ENCODE measurements around the gene HCN2.
"Not testable (repeated sequence)": the region's sequence is repeated elsewhere in the genome, so short reads cannot be mapped to it uniquely, and the experiment has no call there.

The HCN2 gene

GRCh38 chr19:622666-623065 lies 33.0 kb downstream of the HCN2 start:
- DNase-seq, result no peak

- no peak for DNase-seq
Measured at GRCh38 chr19:623175-623916, 33.7 kb downstream of the HCN2 start.

DNA sequence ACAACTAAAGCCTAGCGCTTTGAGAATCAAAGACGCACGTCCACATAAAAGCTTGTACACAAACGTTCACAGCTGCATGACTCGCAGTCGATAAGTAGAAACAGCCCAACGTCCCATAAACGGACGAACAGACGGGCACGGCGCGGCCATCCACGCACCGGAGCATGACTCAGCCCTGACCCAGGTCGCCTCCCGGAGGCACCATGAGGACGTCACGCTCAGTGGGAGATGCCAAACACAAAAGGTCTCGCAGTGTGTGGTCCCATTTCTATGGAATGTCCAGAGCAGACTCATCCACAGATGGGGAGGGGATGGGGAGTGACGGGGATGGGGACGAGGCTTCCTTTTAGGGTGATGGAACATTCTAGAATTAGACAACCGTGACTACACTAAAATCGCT lies 34.3 kb downstream of the HCN2 start:
- DNase-seq, result no peak

- DNase-seq, result no peak
Measured at GRCh38 chr19:624433-625109, 34.9 kb downstream of the HCN2 start.

DNA sequence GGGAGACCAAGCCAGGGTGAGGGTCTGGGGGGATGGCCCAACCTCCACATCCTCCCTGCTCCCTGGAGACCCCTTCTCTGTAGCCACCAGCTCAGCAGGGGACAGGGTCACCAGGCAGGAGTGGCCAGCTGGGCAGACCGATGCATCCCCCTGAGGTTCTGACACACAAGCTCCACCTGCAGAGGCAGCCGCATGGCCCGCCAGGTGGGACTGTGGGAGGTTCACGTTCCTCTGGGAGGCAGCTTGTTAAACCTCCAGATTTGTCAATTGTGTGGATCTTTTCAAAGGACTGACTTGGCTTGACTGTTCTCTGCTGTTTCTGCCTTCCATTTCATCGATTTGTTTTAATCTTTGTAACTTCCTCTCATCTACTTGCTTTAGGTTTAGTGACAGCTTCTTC lies 35.6 kb downstream of the HCN2 start:
- no peak for DNase-seq

- not testable (repeated sequence) for DNase-seq
Measured at GRCh38 chr19:626566-626965, 36.9 kb downstream of the HCN2 start.

DNA sequence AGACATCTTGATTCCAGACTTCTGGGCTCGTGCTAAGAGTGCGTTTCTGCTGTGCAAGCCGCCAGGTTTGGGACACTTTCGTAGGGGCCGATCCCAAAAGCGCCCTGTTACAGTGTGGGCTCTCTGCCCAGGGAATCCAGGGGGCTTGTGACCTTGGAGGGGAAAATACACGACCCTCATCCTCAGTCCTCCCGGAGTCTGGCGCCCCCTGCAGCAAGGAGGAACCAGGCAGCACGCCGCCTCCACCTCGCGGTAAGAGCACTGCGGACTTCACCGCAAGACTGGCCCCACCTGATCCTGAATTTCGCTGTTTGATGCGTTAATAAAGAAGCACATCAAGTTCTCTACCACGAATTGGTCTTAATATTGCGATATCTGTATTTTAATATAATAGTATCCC lies 38.5 kb downstream of the HCN2 start:
- no peak for DNase-seq

DNA sequence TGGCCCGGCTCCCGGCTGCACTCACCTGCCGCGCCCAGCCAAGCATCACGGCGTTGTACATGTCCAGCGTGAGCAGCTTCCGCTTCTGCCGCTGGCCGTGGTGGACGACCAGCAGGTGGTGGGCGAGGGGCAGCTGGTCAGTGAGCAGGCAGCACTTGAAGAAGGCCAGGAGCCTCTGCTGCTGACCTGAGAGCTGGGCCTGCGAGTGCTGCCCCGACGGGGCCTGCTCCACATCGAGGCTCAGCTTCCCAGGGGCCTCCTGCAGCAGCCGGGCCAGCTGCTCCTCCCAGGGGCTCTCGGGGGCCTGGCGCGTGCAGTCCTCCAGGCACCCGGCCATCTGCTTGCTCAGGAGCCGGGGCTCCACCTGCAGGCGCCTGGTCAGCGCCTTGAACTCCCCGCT lies 39.8 kb downstream of the HCN2 start:
- not testable (repeated sequence) for DNase-seq

DNA sequence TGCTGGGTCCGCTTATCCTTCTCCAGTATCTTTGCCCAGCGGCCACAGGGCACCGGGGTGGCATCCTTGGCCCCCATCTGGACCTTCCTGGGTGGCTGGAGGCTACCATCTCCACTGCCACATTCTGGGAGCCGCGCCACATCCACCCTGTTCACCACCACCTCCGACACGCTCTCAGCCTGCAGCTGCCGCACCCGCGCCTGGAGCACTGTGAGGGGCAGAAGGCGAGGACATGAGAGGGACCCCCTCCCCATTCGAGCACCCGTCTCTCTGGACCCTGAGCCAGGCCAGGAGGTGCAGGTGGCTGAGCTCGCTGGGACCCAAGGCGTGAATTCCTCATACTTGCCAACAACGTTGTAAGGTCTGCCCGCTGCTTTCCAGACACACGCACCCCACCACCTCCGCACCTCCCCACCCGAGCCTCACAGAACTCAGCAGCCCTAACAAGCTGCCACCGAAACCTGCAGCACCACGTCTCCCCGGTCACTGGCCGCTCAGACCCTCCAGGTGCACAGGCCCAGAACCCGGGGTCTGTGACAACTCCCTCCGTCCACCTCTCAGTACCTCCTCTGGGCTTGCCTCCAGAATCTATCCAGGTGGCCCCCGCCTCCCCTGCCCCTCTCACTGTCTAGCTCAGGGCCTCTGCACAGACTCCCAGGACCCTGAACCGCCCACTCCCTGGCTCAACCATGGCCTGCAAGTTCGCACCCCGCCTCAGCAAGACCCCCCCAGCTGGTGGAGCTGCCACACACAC lies 40.5 kb downstream of the HCN2 start:
- no peak for DNase-seq

DNA sequence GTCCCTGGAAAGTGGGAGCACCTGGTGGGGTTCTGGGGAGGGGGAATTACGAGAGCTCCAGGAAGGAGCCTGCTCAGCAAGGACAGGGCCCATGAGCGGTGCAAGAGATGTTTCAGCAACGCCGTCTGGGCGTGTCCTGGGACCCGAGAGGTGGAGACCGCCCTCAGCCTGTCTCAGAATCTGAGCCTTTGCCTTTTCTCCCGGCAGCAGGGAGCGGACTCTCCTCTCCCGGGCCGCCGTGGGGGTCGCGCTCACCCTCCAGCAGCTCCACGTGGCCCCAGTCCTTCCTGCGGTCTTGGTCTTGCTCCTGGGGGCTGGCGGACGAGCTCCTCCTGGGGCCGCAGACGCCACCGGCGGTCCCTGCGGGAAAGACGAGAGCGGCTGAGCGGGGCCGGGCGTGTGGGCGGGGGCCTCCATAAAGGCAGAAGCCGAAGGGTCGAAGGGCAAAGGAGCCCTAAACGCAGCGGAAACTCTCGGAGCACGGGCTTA lies 42.9 kb downstream of the HCN2 start:
- peak; percentile 79 for DNase-seq

- peak; percentile 95 to 96 for DNase-seq
Measured at GRCh38 chr19:633068-633785, 43.5 kb downstream of the HCN2 start, which contains the start of gene POLRMT. Gene POLRMT (minus strand): TSS chr19:633537. CDS start chr19:633512, 25 bp downstream.

DNA sequence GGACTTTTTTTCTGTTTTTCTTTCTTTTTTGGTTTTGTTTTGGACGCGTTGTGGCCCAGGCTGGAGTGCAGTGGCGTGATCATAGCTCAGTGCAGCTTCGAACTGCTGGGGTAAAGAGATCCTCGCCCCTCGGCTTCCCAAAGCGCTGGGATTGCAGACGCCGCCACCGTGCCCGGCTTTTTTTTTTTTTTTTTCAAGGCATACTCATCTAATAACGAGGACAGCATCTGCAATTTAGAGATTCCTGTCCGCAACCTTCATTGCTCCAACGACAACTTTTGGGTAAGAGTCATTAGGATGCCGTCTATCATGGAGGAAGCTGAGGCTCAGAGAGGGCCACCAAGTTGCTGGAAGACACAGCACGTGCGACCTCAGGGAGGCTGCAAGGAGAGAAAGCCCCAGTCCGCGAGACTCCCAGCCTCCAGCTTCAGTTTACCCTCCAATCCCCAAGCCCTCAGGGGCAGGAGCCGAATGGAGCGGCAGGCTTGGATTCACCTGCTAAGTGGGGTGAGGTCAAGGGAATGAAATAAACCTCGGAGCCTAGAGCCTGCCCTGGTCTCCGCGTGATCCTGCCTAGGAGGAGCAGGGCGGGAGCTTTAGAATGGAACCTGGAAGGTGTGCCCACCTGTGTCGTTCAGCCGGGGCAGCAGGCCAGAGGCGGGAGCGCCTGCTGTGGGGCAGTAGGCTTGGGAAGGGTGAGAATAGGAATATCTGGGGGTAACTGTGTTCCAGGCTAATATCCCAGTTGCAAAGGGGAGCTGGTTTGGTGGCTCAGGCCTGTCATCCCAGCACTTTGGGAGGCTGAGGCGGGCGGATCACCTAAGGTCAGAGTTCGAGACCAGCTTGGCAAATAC lies 44.3 kb downstream of the HCN2 start:
- no peak for DNase-seq

GRCh38 chr19:634975-635652 lies 45.4 kb downstream of the HCN2 start:
- DNase-seq, result no peak

DNA sequence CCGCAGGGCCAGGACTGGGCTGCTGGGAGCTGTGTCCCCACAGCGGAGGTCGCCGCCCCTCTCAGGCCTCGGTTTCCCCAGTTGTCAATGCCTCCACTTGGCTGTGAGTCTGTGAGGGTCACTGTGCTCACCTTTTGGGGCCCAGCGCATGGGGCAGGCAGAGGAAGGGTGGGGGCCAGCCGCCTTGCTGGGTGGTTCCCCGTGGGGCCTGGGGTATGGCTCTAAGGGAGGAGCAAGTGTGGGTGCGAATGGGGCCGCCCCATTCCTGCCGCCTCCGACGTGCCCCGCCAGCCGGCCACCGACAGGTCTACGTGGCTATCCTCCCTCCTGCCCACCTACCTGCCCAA lies 49.2 kb downstream of the HCN2 start:
- DNase-seq, result no peak

DNA sequence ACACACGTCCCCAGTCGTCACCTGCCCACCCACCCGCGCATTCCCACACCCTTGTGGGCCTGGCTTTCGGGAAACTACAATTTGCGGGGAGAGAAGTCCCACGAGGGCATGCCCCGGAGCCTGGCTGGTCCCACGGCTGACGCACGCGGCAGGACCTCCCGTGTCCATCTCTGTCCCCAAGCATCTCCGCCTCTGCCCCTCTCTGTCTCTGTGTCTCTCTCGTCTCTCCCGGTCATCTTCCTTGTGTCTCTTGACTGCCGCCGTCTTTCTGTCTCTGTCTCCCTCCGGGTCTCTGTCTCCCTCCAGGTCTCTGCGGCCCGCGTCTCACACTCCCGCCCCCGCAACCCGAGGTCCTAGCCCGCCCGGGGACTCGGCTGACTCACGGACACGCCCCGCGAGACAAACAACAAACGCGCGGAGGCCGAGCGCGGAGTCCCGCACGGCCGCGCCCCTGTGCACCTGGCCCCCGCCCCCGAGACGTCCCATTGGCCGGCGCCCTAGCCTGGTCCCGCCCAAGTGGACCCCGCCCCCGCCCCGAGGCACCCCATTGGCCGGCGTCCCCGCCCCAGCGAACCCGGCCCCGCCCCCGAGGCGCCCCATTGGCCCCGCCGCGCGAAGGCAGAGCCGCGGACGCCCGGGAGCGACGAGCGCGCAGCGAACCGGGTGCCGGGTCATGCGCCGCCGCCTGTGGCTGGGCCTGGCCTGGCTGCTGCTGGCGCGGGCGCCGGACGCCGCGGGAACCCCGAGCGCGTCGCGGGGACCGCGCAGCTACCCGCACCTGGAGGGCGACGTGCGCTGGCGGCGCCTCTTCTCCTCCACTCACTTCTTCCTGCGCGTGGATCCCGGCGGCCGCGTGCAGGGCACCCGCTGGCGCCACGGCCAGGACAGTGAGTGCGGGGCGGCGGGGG lies 49.8 kb downstream of the HCN2 start, which contains the start of gene FGF22:
TSS of gene FGF22 (plus strand) at position 627 of the 908 bp plus-strand sequence. CDS start at position 674, 47 bp downstream.
- DNase-seq, result peak; percentile 98

DNA sequence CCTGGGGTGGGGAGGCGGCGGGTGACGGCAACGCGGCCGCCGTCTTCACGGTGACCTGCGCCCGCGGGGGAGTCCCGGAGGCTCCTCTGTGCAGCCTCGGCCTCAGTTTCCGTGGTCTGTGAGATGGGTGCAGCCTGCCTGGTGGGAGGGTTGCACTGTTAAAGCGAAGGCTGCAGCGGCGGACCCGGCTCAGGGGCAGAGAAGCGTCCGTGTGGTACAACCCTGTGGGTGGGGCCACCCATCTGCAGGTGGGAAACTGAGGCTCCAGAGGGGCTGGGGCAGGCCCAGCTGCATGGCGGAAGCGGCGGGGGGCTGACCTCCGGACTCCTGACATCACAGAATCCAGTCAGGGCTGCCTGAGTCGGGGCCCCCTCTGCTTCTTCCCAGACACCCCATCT lies 50.5 kb downstream of the HCN2 start:
- no peak for DNase-seq

DNA sequence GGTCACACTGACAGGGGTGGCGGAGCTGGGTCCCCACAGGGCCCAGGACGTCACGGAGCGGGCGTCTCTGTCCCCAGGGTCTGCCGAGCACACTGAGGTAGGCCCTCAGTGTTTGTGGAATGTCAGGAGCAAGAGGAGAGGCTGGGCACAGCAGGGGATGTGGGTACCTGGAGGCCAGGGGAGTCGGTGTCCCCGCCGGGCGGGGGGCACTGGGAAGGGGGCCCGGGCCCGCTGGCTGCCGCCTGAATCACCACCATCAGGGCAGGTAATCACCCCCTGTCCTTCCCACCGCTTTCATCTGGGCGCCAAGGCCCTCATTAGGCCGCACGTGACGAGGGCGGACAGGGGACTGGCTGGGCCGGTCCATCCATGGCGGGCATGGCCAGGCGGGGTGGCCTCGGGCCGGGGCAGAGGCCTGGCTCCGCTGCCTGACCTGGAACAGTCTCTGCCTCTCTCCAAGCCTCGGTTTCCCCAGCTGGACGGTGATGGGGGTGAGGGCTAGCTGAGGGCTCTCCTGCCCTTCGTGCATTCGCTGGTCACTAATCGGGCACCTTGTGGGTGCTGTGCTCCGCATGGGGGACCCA lies 51.0 kb downstream of the HCN2 start:
- no peak for DNase-seq

DNA sequence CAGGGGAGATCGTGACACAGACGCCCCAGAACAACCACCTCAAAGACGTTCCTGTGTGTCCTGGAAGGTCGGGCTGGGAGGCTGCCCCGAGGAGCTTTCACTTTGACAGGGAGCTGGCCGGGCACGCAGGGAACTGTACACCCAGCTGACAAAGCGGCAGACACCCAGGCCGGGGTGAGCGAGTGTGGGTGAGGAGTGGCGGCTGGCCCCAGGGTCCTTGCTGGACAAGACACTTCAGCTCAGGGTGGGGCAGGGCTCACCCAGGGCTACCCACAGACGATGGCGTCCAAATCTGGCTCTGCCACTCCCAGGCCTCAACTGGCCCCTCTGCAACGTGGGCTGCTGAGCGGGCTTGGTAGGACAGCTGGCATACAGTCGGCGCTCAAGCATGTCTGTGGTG lies 52.0 kb downstream of the HCN2 start:
- no peak for DNase-seq

Data from activated T-cell treated with anti-CD3 and anti-CD28 coated beads, Interleukin-2, amount 50 U/mL, for 48 hours (primary cell).